ENCODE data around the gene GOLGA6L2. TPM values are rescaled to one million over a fixed set of nuclear protein-coding genes. Genes with fewer than 3 reads are reported as not detected.
"Not testable (repeated sequence)": the region's sequence is repeated elsewhere in the genome, so short reads cannot be mapped to it uniquely, and the experiment has no call there.

The GOLGA6L2 gene
- total RNA-seq, 2 donors from 2014 or later = not detected

DNA sequence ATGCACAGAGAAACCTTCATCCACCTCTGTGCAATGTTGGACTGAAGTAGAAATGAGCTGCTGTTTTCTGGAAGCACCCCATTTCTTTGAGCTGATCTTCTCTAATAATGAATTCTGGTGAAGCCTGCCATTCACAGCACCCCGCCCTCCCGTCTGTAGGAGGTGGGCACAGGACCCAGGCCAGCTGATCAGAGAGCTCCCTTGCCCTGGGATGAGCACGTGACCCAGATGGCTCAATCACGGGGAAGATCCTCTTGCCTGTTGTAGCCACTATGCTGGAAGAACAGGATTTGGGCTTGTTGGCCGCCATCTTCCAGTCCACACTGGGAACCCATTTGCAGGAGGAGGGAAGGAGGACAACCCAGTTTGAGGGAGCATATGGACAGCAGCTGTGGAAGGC, 44.5 kb downstream of the GOLGA6L2 start:
- H3K27ac ChIP-seq = no peak overlapping the region
- TF ChIP-seq, protein P1, sequence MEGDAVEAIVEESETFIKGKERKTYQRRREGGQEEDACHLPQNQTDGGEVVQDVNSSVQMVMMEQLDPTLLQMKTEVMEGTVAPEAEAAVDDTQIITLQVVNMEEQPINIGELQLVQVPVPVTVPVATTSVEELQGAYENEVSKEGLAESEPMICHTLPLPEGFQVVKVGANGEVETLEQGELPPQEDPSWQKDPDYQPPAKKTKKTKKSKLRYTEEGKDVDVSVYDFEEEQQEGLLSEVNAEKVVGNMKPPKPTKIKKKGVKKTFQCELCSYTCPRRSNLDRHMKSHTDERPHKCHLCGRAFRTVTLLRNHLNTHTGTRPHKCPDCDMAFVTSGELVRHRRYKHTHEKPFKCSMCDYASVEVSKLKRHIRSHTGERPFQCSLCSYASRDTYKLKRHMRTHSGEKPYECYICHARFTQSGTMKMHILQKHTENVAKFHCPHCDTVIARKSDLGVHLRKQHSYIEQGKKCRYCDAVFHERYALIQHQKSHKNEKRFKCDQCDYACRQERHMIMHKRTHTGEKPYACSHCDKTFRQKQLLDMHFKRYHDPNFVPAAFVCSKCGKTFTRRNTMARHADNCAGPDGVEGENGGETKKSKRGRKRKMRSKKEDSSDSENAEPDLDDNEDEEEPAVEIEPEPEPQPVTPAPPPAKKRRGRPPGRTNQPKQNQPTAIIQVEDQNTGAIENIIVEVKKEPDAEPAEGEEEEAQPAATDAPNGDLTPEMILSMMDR (IDR thresholded peaks at IDR 0.05) = no peak
- no peaks in the 10 kb centered on the region for H3K4me1 ChIP-seq
- H3K9ac ChIP-seq (ENCODE audit: low read depth in 2 of 2, low read length in 2 of 2) = no peak overlapping the region
- H3K27me3 ChIP-seq = no peaks in the 10 kb centered on the region
- intact Hi-C loops (cut with DNase I) = no loop called here
- no peaks in the 10 kb centered on the region for H3K36me3 ChIP-seq
- no peaks in the 10 kb centered on the region for H3K9me3 ChIP-seq
- no peak overlapping the region for H3K4me3 ChIP-seq
- DNase-seq = no peak

DNA sequence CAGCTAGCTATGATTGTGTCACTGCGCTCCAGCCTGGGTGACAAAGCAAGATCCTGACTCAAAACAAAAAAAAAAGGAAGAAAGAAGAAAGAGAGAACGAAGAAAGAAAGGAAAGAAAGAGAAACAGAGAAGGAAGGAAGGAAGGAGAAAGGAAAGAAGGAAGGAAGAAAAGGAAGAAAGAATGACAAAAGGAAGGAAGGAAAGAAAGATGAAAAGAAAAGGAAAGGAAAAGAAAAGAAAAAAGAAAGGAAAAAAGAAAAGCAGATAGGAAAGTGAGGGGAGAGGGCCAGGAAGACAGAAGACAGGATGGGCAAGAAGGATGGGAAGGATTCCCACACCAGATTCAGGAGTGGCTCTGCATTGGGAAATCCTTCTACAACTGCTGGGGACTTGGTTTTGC, 44.9 kb downstream of the GOLGA6L2 start:
- TF ChIP-seq, protein P1 (IDR thresholded peaks at IDR 0.05) = no peak

DNA sequence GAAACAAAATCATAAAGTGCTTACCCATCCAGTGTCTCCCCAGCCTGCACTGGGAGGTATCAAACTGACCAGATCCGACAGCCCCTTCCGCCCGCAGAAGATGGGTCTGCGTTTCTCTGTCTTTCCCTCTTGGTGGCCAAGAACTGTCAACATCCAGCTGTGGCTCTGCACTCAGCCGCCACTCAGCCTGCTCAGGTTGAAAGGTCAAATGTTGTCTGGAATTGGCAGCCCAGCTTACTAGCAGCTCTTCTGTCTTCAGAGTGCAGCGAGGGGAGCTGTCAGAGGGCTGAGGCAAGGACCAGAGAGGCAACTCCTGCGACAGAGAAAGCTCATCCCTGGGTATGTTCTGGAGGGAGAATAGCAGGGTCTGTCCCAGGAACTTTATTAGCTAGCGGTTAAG, 45.4 kb downstream of the GOLGA6L2 start:
- Histone ChIP-seq H3K27ac (no peak overlapping the region), H3K36me3 (no peaks in the 10 kb centered on the region), H3K9ac (ENCODE audit: low read depth in 2 of 2, low read length in 2 of 2) (no peak overlapping the region), H3K27me3 (no peaks in the 10 kb centered on the region), H3K4me3 (no peak overlapping the region), H3K4me1 (no peaks in the 10 kb centered on the region), H3K9me3 (no peaks in the 10 kb centered on the region)
- intact Hi-C loops (cut with DNase I) = no loop called here
- TF ChIP-seq, protein P1 (IDR thresholded peaks at IDR 0.05) = no peak
- no peak for DNase-seq

More for the DNA sequence above, 44.9 kb downstream of the GOLGA6L2 start:
- no peak for DNase-seq
- no peak overlapping the region for H3K27ac ChIP-seq
- intact Hi-C loops (cut with DNase I) = no loop called here
- no peaks in the 10 kb centered on the region for H3K4me1 ChIP-seq
- no peak overlapping the region for H3K9ac ChIP-seq (ENCODE audit: low read depth in 2 of 2, low read length in 2 of 2)
- no peaks in the 10 kb centered on the region for H3K9me3 ChIP-seq
- no peaks in the 10 kb centered on the region for H3K27me3 ChIP-seq
- no peak overlapping the region for H3K4me3 ChIP-seq
- no peaks in the 10 kb centered on the region for H3K36me3 ChIP-seq

DNA sequence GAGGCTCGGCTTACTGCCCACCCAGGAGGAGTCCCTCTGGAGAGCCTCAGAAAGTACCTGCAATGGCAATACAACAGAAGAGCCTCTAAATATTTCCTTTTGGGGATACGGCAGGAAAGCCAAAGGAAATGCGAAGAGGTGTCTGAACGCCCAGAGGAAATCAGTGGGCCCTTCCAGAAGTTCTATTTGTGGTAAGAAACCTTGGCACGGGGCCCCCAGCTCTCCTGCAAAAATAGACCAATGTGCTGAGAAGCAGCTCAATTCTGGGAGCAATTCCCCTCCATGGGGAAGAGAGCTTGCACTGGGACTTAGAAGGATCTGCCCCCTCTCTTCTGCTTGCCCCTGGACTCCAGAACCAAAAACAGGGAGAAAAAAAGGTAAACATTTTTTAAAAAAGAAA, 47.8 kb downstream of the GOLGA6L2 start:
- H3K9ac ChIP-seq (ENCODE audit: low read depth in 2 of 2, low read length in 2 of 2); H3K27me3 ChIP-seq; H3K4me1 ChIP-seq; DNase-seq; H3K4me3 ChIP-seq; H3K36me3 ChIP-seq; H3K27ac ChIP-seq; H3K9me3 ChIP-seq; intact Hi-C loops (cut with DNase I): not testable (repeated sequence)

DNA sequence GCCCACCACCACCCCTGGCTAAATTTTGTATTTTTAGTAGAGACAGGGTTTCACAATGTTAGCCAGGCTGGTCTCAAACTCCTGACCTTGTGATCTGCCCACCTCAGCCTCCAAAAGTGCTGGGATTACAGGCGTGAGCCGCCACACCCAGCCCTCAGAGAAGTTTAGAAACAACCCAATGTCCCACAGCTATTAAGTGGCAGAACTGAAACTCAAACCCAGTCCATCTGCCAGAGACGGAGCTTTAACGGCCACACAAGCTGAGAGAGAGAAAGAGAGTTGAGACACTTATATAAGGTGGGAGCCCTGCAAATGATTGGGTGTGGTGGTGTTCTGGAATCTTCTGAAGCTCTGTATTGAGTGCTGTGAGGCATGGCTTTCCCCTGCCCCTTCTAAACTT, 48.7 kb downstream of the GOLGA6L2 start:
- H3K4me1 ChIP-seq; DNase-seq; H3K27me3 ChIP-seq; H3K4me3 ChIP-seq; H3K9me3 ChIP-seq; H3K36me3 ChIP-seq; H3K27ac ChIP-seq; H3K9ac ChIP-seq (ENCODE audit: low read depth in 2 of 2, low read length in 2 of 2); intact Hi-C loops (cut with DNase I): not testable (repeated sequence)

DNA sequence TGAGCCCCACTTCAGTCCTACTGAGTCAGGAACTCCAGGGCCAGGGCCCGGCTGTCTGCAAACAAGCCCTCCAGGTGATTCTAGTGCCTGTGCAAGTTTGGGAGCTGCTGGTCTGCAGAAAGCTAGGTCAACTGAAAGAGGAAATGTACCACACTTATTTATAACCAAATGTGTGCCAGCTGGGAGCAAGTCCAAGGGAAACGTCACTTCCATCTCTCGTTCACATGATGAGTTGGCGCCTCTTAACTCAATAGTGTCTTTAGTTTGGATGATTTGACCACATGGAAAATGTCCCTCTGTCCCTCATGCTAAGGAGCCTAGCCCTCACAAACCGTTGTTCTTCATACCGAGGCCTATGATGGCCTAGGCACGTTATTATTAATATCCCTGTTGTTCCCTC, 49.3 kb downstream of the GOLGA6L2 start:
- Histone ChIP-seq H3K36me3 (no peaks in the 10 kb centered on the region), H3K4me3 (no peak overlapping the region), H3K9me3 (no peaks in the 10 kb centered on the region), H3K4me1 (no peaks in the 10 kb centered on the region), H3K27ac (no peak overlapping the region), H3K9ac (ENCODE audit: low read depth in 2 of 2, low read length in 2 of 2) (no peak overlapping the region), H3K27me3 (no peaks in the 10 kb centered on the region)
- intact Hi-C loops (cut with DNase I) = no loop called here
- no peak for DNase-seq
- TF ChIP-seq, protein P1 (IDR thresholded peaks at IDR 0.05) = no peak

DNA sequence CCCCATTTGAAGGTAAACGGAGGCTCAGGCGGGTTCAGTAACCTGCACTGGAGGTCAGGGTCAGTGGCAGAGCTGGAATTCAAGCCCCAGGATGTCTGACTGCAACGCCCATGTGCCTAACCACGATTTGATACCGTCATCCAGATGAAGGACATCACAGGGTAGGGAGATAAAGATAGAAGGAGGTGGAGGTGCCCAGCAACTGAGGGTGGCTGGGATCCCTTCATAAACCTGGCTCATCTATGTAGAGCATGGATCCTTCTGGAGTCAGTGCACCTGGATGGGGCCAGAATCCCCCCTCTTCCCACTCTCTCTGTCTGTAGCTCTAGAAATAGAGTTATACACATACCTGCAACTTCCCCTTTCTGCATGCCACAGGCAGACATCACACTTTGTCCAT, 51.2 kb downstream of the GOLGA6L2 start:
- Histone ChIP-seq H3K9ac (ENCODE audit: low read depth in 2 of 2, low read length in 2 of 2) (no peak overlapping the region), H3K9me3 (no peaks in the 10 kb centered on the region), H3K27me3 (no peaks in the 10 kb centered on the region), H3K27ac (no peak overlapping the region), H3K4me3 (no peak overlapping the region), H3K36me3 (no peaks in the 10 kb centered on the region), H3K4me1 (no peaks in the 10 kb centered on the region)
- DNase-seq = no peak
- intact Hi-C loops (cut with DNase I) = no loop called here
- TF ChIP-seq, protein P1 (IDR thresholded peaks at IDR 0.05) = no peak

Measured in colonic mucosa (tissue), 4 donors.